Neural progenitor cell (in vitro differentiated cells): ENCODE data around the gene RERG. TPM values are rescaled to one million over a fixed set of nuclear protein-coding genes. Genes with fewer than 3 reads are reported as not detected.

Source experiments
- DNase-seq: peaks from one replicate; pipeline ENCODE4 v3.0.0-alpha.2; 2016; ENCODE audit warnings: low spot score
- H2AFZ ChIP-seq: fragments of 200-600 bp; sonication (generic); replicated peaks from 2 replicates; pipeline ENCODE4 v1.6.1; 2016; ENCODE audit warnings: antibody characterized with exemption
- H3F3A ChIP-seq: fragments of 200-600 bp; sonication (generic); 2 replicates; pipeline ENCODE4 v1.6.1; 2016; ENCODE audit warnings: antibody characterized with exemption, low read depth
- H3K27ac ChIP-seq: fragments of 200-600 bp; sonication (generic); 2 replicates; pipeline ENCODE4 v1.5.1; 2016; ENCODE audit warnings: mild to moderate bottlenecking
- H3K27me3 ChIP-seq: fragments of 200-600 bp; sonication (generic); 2 replicates; pipeline ENCODE4 v1.6.1; 2016; ENCODE audit warnings: mild to moderate bottlenecking, moderate library complexity
- H3K36me3 ChIP-seq: fragments of 200-600 bp; sonication (generic); 2 replicates; pipeline ENCODE4 v1.5.1; 2016
- H3K4me1 ChIP-seq: fragments of 200-600 bp; sonication (generic); 2 replicates; pipeline ENCODE4 v1.6.1; 2016; ENCODE audit warnings: mixed run types
- H3K4me2 ChIP-seq: fragments of 200-600 bp; sonication (generic); 2 replicates; pipeline ENCODE4 v1.6.1; 2016
- H3K4me3 ChIP-seq: fragments of 200-600 bp; sonication (generic); 2 replicates; pipeline ENCODE4 v1.5.1; 2016
- H3K79me2 ChIP-seq: fragments of 200-600 bp; sonication (generic); 2 replicates; pipeline ENCODE4 v1.6.1; 2016; ENCODE audit warnings: low read depth
- H3K9ac ChIP-seq: fragments of 200-600 bp; sonication (generic); 2 replicates; pipeline ENCODE4 v1.6.1; 2016
- H3K9me3 ChIP-seq: fragments of 200-600 bp; sonication (generic); 2 replicates; pipeline ENCODE4 v1.5.1; 2016; ENCODE audit warnings: low read depth
- H4K20me1 ChIP-seq: fragments of 200-600 bp; sonication (generic); 2 replicates; pipeline ENCODE4 v1.6.1; 2016; ENCODE audit warnings: low read depth
- H3K27ac Mint-ChIP-seq: 3 replicates; pipeline ENCODE4 v1.8.0; 2021; ENCODE audit warnings: mixed read lengths
- H3K27me3 Mint-ChIP-seq: 2 replicates; pipeline ENCODE4 v1.8.0; 2022; ENCODE audit warnings: low read depth, mild to moderate bottlenecking, inconsistent platforms, moderate library complexity, mixed read lengths; ENCODE audit not compliant: insufficient read depth
- H3K36me3 Mint-ChIP-seq: 3 replicates; pipeline ENCODE4 v1.8.0; 2021; ENCODE audit warnings: mixed read lengths
- H3K4me1 Mint-ChIP-seq: 3 replicates; pipeline ENCODE4 v1.8.0; 2021; ENCODE audit warnings: mixed read lengths
- H3K4me3 Mint-ChIP-seq: 3 replicates; pipeline ENCODE4 v1.8.0; 2021; ENCODE audit warnings: mild to moderate bottlenecking, moderate library complexity, mixed read lengths
- H3K9me3 Mint-ChIP-seq: 3 replicates; pipeline ENCODE4 v1.8.0; 2020; ENCODE audit warnings: mixed read lengths
- EZH2 ChIP-seq: fragments of 200-600 bp; sonication (generic); IDR thresholded peaks from 2 replicates; pipeline ENCODE4 v1.6.1; 2017; ENCODE audit warnings: antibody characterized with exemption, mild to moderate bottlenecking, moderate library complexity
- EZH2phosphoT487 ChIP-seq: fragments of 200-600 bp; sonication (generic); IDR thresholded peaks from 2 replicates; pipeline ENCODE4 v1.6.1; 2017; ENCODE audit warnings: antibody characterized with exemption
- total RNA-seq: library from RNA; depleted of rRNA; stranded (reverse); fragments of >200 nt; gene quantifications from 2 replicates; pipeline ENCODE4 v1.2.3, GENCODE V29; 2015; ENCODE audit warnings: low replicate concordance
- TF ChIP-seq, protein P1 (sequence below): fragments of 200-600 bp; sonication (generic); IDR thresholded peaks from 2 replicates; pipeline ENCODE4 v1.5.1; 2017; ENCODE audit warnings: antibody characterized with exemption, mild to moderate bottlenecking

The RERG gene
- total RNA-seq, 1 donor from 2014 or later, result 0.06 TPM

DNA sequence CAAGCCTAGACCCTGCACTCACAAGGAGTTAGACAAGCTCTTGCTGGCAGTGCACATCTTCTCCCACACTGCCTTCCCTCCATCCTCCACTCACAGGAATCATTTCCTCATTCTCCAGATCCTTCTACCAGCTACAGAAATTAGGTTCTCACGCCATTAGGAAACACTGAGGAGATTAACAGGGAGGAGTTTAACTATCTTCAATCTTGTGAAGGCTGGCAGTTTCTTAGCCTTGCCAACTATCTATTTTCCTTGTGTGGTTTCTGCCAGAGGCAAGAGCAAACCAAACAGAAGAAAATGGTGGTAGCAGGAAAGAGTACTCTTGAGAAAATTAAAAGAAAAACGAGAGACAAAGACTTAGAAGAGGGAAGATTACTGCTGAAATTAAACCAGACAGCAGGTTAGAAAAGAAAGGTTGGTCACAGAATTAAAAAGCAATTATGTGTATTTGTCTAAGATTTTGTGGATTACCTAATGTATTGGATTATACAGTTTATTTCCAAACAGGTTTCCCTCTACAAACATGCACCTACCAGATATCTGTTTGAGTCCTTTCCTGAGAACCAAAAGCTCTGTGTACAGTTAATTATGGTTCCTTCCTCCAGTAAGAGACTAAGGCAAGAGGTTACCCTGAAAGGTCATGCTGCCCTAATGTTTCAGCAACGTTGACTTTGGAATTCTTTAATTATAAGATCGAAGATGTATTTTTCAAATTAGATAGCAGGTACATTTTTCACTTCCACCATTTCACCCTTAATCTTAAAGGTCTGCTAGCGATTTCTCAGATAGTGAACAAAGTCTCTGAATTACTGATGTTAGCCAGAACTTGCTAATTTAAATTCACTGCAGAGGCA is 5.0 kb downstream of the RERG start:
- H3K4me1 ChIP-seq, result peaks cover 4% of the 10 kb centered on the region
- Mint-ChIP-seq H3K4me1 (peaks cover 9% of the 10 kb centered on the region), H3K27ac (no peak overlapping the region), H3K9me3 (no peaks in the 10 kb centered on the region), H3K4me3 (no peak overlapping the region), H3K27me3 (peaks cover 6% of the 10 kb centered on the region), H3K36me3 (no peaks in the 10 kb centered on the region)
- H3K36me3 ChIP-seq, result no peaks in the 10 kb centered on the region
- TF ChIP-seq EZH2phosphoT487 (no peak), EZH2 (no peak)
- TF ChIP-seq, protein P1, sequence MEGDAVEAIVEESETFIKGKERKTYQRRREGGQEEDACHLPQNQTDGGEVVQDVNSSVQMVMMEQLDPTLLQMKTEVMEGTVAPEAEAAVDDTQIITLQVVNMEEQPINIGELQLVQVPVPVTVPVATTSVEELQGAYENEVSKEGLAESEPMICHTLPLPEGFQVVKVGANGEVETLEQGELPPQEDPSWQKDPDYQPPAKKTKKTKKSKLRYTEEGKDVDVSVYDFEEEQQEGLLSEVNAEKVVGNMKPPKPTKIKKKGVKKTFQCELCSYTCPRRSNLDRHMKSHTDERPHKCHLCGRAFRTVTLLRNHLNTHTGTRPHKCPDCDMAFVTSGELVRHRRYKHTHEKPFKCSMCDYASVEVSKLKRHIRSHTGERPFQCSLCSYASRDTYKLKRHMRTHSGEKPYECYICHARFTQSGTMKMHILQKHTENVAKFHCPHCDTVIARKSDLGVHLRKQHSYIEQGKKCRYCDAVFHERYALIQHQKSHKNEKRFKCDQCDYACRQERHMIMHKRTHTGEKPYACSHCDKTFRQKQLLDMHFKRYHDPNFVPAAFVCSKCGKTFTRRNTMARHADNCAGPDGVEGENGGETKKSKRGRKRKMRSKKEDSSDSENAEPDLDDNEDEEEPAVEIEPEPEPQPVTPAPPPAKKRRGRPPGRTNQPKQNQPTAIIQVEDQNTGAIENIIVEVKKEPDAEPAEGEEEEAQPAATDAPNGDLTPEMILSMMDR, result no peak
- no peaks in the 10 kb centered on the region for H4K20me1 ChIP-seq
- no peak for DNase-seq
- H3F3A ChIP-seq, result no peaks in the 10 kb centered on the region
- H3K27ac ChIP-seq, result no peak overlapping the region
- H3K27me3 ChIP-seq, result peaks cover 16% of the 10 kb centered on the region
- peak overlapping the region; percentile 52 for H2AFZ ChIP-seq
- no peaks in the 10 kb centered on the region for H3K9me3 ChIP-seq
- H3K4me2 ChIP-seq, result no peak overlapping the region
- no peaks in the 10 kb centered on the region for H3K79me2 ChIP-seq
- H3K9ac ChIP-seq, result no peak overlapping the region
- H3K4me3 ChIP-seq, result no peak overlapping the region

GRCh38 chr12:15214851-15215601 is 6.2 kb downstream of the RERG start:
- H3K27ac Mint-ChIP-seq, result no peak overlapping the region

DNA sequence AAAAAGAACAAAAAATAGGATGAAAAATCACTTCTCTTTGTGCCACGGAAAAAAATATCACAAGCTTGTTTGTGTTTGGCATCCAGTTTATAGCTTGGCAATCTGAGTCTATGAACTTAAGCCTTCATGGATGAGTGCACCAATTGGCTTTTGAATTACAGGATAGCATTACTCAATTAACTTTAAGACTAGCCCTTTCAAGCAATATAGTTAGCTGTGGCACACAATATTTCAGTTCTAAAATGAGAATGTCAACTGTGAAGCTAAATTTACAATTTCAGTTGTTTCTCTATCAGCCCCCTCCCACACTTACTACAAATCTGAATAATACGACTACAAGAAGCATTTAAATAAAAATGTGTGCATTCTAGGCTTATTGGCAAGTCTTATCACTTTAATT is 8.3 kb downstream of the RERG start:
- Mint-ChIP-seq H3K4me3 (no peak overlapping the region), H3K9me3 (no peaks in the 10 kb centered on the region), H3K27me3 (peaks cover 4% of the 10 kb centered on the region), H3K27ac (no peak overlapping the region), H3K36me3 (no peaks in the 10 kb centered on the region), H3K4me1 (peaks cover 6% of the 10 kb centered on the region)
- Histone ChIP-seq H3K36me3 (no peaks in the 10 kb centered on the region), H3K27me3 (no peaks in the 10 kb centered on the region), H3K79me2 (no peaks in the 10 kb centered on the region), H3F3A (no peaks in the 10 kb centered on the region), H3K4me3 (no peak overlapping the region), H3K4me1 (no peaks in the 10 kb centered on the region), H2AFZ (no peak overlapping the region), H3K9me3 (no peaks in the 10 kb centered on the region), H3K4me2 (no peak overlapping the region), H3K9ac (no peak overlapping the region), H4K20me1 (no peaks in the 10 kb centered on the region), H3K27ac (no peak overlapping the region)
- TF ChIP-seq EZH2 (no peak), EZH2phosphoT487 (no peak)
- TF ChIP-seq, protein P1, result no peak
- DNase-seq, result peak; percentile 27

More at GRCh38 chr12:15214851-15215601, 6.2 kb downstream of the RERG start:
- H4K20me1 ChIP-seq, result no peaks in the 10 kb centered on the region
- H3K79me2 ChIP-seq, result no peaks in the 10 kb centered on the region
- no peaks in the 10 kb centered on the region for H3K9me3 ChIP-seq
- H3K27me3 Mint-ChIP-seq, result peaks cover 4% of the 10 kb centered on the region
- no peak for DNase-seq
- H3K4me2 ChIP-seq, result no peak overlapping the region
- H3K4me3 Mint-ChIP-seq, result no peak overlapping the region
- H3K4me1 ChIP-seq, result no peaks in the 10 kb centered on the region
- peaks cover 6% of the 10 kb centered on the region for H3K4me1 Mint-ChIP-seq
- no peaks in the 10 kb centered on the region for H3K36me3 Mint-ChIP-seq
- no peaks in the 10 kb centered on the region for H3K36me3 ChIP-seq
- H2AFZ ChIP-seq, result no peak overlapping the region
- no peak overlapping the region for H3K9ac ChIP-seq
- TF ChIP-seq, protein P1, result no peak
- TF ChIP-seq EZH2 (no peak), EZH2phosphoT487 (no peak)
- H3K27me3 ChIP-seq, result peaks cover 4% of the 10 kb centered on the region
- no peak overlapping the region for H3K27ac ChIP-seq
- H3K4me3 ChIP-seq, result no peak overlapping the region
- no peaks in the 10 kb centered on the region for H3K9me3 Mint-ChIP-seq
- no peaks in the 10 kb centered on the region for H3F3A ChIP-seq
